GM19463 (cell line): Measurements from ENCODE around the gene ERC2.
"Not testable (repeated sequence)": the region's sequence is repeated elsewhere in the genome, so short reads cannot be mapped to it uniquely, and the experiment has no call there.

Source experiments
- ATAC-seq: cut with Tn5 transposase; IDR thresholded peaks from one replicate; pipeline ENCODE4 v1.9.1; 2021; ENCODE audit warnings: mild to moderate bottlenecking, moderate library complexity; ENCODE audit not compliant: unreplicated experiment

Gene ERC2

DNA sequence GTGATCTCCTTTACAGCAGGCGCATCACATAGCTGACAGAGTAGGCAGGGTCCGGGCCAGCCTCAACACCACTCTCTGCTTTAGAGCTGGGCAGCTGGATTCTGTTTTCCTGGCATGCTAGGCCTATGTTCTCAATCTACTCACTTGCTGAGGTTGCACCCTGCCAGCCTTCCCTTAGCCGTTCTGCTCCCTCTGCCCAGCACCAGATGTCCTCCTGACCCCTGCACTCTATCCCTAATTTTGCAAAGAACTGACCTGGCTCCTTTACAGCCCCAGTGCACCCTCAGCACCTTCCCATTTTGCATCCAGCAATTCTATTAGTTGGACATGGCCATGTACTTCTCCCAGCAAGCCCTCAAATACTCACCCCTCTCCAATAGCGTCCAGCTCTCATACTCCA is 609.5 kb downstream of the ERC2 start:
- ATAC-seq, result no peak

DNA sequence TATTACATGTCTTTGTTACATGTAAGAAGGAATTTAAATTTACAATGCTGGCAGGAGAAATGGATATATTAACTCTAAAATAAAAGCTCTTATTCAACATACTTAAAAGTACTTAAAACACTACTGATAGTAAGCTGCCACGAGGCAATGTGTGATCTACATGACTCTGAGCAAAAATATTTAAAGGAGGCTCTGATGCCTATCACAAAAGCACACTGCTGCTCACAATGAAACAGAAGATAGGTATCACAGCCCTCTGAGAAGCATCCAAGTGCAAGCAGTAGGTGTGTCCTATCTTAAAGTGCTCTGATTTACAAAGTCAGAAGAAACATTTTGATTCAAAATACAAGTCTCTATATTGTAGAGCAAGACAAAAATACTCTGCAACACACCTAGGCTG is 610.0 kb downstream of the ERC2 start:
- no peak for ATAC-seq

DNA sequence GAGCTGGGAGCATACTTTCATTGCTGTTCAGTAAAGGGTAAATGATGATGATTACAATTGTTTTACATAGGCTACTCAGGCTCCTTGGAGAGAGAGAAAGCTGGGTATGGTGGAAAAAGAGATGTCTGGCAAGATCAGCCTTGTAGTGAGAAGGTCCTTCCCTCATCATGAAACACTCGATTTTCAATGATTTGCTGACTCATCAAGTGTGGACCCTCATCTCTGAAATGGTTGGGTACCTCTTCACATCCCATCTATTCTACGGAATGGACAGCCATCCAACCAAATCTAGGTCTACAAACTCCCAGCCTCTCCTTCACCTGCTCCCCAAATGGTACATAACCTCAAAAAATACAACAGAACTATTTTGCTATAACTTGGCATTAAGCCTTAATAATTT is 610.6 kb downstream of the ERC2 start:
- no peak for ATAC-seq

DNA sequence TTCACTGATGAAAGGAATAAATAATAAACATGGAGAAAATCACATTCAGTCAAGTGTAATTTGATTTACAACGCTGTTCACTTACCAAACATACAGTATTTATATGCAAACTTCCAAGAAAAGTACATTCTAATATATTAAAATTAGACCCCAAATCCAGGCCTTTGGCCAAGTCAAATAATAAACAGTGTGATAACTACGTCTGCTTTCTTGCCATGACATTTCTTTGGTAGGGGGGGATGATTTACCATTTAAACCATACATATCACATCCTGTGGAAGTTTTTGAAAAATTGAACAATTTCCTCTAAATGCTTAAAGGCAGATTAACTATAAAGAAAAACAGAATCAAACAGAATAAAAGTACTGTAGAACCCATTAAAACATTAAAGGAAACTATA is 613.0 kb downstream of the ERC2 start:
- no peak for ATAC-seq

DNA sequence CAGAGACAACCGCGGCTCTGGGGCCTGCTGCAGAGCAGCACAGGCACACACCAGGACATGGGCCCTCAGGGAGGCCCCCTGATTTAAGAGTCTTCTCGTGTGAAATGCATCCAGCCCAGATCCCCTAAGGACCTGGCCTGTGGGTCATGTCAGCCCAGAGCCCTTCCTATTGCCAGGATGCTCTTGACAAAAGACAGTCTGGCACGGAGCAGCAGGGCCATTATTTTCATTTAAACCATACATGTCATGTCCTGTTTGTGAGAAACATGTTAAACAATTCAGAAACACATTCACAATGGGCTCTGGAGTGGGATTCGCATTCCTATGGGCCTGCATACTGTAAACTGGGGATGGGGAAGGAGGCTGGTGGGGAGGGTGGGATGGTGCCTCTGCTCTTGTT is 613.8 kb downstream of the ERC2 start:
- no peak for ATAC-seq

DNA sequence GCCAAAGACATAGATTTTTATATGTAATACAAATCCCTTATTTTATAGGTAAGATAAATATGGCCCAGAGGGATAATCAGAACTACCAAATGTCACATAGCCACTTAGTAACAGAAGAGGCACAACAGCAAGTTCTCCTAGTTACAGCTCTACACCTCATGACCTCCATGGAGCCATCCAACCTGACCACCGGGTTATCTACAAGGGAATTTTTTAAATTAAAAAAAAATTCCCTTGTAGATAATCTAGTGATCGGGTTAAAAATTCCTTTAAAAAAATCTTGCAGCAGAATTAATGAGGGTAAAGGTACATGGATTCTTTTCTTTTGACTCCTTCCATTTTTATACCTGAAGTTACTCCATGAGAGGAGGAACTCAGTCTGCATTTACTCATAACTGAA is 615.9 kb downstream of the ERC2 start:
- ATAC-seq, result no peak

DNA sequence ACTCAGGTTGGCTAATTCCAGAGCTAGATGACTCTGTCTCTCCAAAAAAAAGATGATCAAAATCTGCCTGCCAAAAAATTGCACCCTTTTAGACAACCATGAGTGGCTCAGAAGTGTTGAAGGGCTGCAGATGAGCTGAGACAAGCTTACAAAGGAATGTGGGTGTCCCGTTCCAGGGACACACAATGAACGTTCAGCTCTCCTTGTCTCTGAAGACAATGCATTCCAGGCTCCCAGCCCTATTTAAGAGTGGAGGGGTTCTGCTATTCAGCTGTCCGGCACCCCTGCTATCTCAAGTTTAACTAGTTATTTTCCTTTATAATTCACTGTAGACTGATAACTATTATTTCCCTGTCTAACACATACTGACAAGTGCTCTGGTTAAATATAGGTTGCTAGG is 626.1 kb downstream of the ERC2 start:
- ATAC-seq, result no peak

DNA sequence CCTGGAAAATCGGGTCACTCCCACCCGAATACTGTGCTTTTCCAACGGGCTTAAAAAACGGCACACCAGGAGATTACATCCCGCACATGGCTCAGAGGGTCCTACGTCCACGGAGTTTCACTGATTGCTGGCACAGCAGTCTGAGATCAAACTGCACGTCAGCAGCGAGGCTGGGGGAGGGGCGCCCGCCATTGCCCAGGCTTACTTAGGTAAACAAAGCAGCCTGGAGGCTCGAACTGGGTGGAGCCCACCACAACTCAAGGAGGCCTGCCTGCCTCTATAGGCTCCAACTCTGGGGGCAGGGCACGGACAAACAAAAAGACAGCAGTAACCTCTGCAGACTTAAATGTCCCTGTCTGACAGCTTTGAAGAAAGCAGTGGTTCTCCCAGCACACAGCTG is 636.4 kb downstream of the ERC2 start:
- ATAC-seq, result not testable (repeated sequence)

DNA sequence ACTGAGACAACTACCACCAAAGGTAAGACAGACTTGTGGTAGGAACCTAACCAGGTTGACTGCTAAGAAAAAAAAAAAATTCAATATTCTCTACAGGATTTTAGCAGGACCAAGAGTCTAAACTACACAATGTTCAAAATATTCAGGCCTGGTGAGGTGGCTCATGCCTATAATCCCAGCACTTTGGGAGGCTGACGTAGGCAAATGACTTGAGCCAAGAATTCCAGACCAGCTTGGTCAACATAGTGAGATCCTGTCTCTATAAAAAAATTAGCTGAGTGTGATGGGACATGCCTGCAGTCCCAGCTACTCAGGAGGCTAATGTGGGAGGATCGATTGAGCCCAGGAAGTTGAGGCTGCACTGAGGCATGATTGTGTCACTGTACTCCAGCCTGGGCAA is 639.6 kb downstream of the ERC2 start:
- no peak for ATAC-seq

DNA sequence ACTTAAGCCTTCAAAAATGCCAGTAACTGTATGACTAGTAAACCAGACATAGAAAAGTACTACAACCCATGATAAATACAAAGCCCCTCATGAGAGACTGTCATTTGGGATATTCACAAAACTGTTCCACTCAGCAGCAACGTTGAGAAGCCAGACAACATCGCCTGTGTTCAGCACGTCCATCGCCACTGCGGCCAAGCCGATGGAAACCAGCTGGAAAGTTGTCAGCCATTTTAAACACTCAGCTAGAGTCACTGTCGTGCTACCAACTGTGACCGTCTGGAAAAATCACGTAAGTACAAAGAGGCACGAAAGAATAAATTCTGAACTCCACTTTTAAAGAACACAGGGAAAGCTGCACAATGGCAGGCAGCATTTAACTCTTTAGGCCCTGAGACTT is 640.5 kb downstream of the ERC2 start:
- ATAC-seq, result no peak

DNA sequence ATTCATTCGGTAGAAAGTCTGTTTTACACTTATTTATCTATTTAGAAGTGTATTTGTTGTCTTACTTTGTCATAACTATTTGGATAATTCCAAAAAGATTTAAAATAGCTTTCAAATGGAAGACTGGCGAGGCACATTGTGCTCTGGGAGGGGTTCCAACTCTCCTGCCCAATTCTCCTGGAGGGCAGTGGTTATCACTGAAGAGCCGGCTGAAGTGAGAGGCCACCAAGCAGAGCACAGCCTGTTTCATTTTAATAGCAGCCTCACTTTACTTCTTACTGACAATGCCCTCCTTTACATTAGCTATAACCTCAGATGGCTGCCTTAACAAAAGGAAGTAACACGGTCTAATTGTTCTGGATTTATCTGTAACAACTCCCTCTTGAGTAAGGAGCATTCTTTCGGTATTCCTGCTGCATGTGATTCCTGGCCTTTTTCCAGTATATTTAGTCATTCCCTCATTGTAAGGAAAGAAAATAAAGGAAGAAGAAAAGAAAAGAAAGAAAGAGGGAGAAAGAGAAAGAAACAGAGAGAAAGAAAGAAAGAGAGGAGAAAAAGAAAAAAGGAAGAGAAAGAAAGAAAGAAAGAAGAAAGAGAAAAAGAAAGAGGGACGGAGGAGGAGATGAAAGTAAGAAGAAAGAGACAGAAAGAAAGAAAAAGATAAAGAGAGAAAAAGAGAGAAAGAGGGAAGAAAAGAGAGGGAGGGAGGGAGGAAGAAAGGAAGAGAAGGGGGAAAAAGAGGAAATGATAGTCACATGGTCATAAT is 641.4 kb downstream of the ERC2 start:
- ATAC-seq, result no peak

DNA sequence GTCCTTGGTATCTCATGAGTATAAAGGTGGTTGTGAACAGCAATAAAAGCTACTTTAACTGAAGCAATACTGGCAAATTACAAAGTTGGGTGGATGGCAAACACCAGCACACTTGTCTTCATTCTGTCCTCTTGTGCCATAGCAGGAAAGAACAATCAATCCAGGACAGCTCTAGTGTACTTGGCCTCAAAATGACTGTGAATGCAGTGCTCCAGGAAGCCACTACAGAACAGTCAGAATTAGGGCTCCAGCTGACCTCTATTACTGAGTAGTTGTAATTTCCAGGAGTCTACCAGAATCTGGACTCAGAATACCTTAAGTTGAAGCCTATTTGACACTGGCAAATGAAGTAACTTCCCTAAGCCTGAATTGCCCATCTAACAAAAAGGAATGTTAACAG is 642.2 kb downstream of the ERC2 start:
- ATAC-seq, result no peak

DNA sequence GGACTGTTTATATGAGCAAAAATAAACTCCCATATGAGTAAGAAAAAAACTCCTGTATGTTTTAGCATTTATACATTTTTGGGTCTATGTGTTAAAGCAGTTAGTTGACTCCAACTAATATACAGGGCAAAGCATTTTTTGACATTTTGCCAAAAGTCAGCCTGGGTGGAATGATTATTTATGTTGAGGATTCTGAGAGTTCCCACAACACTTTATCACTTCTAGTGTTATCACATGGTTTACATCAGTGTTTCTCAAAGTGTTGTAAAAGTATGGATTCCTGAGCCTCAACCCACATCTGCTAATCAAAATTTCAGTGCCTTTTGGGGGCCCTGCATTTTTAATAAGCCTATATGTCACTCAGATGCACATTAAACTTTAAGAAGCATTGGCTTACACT is 643.9 kb downstream of the ERC2 start:
- no peak for ATAC-seq

DNA sequence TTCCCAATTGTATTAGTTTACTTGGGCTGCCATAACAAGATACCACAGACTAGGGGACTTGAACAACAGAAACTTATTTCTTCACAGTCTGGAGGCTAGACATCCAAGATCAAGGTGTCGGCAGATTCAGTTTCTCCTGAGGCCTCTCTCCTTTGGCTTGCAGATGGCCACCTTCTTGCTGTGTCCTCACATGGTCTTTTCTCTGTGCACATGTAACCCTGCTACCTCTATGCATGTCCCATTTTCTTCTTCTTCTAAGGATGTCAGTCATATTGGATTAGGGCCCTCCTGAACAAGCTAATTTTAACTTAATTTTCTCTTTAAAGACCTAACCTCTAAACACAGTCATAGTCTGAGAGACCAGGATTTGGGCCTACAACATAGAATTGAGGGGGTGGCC is 644.4 kb downstream of the ERC2 start:
- no peak for ATAC-seq

DNA sequence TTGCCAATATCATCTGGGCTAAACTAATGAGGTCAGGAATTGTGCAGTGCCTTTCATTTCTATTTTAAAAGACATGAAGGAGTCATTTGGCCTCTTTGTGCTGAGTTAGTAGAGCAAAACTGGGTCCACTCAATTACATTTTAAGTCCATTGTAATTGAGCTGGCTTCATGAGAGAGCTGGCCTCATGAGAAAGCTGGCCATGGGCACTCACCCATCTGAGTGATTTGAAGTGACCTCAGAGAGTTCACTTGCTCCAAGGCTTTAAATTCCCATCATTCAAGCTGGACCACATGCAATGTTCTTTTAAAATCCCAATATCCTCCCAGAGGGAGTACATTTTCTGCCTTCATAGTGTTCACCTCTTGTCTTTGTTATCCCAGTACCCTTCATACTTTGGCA is 645.3 kb downstream of the ERC2 start:
- ATAC-seq, result no peak

DNA sequence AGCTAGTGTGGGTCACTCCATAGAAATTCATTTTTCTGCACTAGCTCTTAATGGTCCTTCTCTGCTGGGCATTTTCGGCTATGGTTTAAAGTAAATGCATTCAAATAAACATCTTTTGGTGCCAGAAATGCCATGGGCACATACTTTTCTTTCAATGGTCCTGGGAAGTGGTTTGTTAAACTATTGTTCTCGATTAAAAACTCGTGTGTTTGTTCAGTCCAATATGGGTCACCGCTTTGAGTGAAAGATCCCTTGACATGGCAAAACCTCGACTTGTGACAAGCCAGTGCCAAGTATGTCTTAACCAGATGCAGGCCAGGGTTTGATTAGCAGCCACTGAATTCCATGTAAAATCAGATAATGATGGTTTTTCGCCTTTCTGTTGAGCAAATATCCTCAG is 649.3 kb downstream of the ERC2 start:
- no peak for ATAC-seq

DNA sequence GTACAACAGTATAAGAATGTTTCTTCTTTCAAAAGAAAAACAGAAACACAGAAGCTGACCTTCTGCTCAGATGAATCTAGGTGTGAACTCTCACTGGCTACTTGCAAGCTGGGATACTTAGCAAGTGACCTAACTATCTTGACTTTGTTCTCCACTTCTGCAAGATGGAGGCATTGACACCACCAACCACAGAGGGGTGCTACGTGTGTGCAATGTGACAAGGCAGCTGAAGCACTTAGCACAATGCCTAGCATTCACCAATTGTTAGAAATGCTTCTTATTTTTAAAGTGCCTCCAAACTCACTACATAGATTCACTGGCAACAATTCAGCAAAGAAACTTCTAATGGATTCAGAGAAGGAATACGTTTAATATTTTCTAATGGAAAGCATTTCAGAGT is 649.8 kb downstream of the ERC2 start:
- no peak for ATAC-seq

DNA sequence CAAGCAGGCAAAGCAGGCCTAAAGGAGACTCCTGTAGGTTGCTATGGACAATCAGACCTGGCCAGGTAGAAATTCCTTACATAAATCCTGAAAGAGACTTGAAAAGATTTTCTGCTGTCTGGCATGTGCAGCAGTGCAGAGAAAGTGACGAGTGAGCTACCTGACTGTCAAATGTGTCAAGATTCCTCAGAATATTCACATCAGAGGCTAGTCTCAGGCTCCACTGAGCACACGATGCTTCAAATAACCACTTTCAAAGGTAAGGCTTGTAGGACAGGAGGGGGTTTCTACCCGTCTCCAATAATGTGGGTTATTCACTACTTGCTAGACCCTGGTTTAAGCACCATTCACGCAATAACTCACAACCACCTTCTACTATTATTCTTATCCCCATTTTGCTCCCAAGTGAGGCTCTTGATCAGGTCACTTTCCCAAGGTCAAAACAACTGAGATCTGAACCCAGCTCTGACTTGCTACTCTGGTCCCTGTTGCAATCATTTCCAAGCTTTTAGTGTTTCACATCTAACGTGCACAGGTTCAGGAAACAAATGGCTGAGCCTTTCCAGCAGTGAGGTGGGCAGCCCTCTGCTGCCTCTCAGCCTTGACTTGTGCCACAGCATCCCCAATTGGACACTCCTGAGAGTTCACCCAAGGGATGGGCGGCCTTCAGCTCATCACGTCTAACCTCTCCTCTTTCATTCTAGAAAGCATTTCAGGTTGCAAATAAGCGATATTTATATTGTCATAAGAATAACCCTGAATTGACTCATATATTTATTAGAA is 651.3 kb downstream of the ERC2 start:
- no peak for ATAC-seq

DNA sequence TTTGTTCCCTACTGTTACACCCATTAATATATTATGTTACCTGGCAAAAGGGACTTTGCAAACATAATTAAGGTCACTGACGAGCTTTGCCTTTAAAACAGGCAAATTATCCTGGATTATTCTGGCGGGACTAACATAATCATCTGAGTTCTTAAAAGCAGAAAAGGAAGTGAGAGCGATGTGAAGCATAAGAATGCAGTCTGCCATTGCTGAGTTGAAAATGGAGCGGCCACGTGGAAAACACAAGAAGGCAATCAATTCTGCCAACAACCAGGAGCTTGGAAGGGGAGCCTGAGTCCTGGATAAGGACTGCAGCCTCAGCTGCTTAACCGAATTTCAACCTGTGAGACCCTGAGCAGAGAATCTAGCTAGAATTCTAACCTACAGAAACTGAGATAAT is 653.0 kb downstream of the ERC2 start:
- ATAC-seq, result no peak

DNA sequence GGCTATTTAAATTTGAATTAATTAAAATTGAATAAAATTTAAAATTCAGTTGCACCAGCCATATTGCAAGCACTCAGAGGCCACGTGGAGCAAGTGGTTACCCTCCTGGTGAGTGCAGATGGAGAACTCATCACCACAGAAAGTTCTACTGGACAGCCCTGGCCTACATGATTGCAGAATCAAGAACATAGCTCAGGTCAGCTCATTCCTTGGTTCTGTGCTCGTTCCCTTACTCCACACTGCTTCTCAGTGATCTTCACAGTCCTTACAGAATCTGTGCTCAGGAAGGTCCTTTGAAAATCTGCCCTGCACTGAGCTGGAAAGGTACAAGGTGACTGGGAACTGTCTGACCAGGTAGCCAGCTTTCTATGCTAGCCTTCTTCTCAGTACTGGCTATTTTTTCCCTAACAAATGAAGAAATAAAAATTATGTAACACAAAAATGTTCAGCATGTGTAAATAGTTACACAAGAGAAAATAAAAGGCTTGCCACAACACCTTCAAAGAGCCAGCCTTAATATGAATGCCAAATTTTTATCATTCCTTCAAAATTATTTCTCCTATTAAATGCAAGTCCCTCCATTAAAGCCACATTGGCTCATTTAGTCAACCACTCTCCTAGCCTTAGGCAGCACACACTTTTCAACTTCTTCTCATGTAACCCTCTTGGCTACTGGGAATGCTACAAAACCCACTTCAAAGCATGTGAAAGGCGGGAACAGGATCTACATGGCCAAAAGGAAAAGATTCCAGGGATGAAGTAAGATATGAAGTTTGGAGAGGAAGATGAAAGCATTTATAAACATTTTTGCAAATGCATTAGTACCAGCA is 654.8 kb downstream of the ERC2 start:
- no peak for ATAC-seq

DNA sequence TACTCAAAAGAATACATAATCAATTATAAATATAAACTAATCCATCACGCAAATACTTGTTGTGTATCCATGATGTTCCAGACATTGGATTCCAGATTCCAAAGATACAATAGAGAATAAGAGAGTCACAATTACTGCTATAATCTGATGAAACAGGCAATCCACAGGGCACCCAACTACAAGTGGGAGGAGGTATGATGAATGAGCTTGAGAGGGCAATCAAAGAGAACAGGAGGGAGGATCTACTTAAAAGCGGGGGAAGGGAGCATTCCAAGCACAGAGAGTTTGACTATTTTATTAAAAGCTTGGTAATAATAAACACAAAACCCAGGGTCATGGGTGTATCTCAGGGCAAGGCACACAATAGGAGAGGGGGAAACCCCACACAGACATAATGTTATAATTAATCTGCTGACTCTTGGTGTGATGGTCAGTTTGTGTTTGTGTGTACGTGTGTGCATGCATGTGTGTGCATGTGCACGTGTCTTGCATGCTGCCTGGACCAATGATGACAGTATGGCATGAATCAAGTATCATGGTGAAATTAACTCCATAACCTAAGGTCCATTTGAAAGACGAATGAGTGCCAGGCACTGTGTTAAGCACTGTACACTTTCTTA is 655.8 kb downstream of the ERC2 start:
- ATAC-seq, result no peak
